A549 (cell line): Measurements from ENCODE around the gene NSL1.

Experiments used
- ELK1 ChIP-seq: fragments of 150-350 bp; IDR thresholded peaks from 2 replicates; pipeline ENCODE4 v1.6.1; 2014; ENCODE audit warnings: low read depth, mild to moderate bottlenecking, low read length
- EP300 ChIP-seq, 2 experiments: fragments of >200 bp; sonication (Bioruptor Twin); formaldehyde crosslinking; IDR thresholded peaks; 2 replicates in 1 of 2; 3 replicates in 1 of 2; pipeline ENCODE4 v1.6.1; 2016 to 2017
- ESRRA ChIP-seq: fragments of 150-350 bp; IDR thresholded peaks from 2 replicates; pipeline ENCODE4 v1.6.1; 2014; ENCODE audit warnings: mild to moderate bottlenecking, low read length, borderline replicate concordance
- PHF8 ChIP-seq: fragments of 200-600 bp; sonication (generic); IDR thresholded peaks from 2 replicates; pipeline ENCODE4 v1.6.1; 2016; ENCODE audit warnings: low read depth, mild to moderate bottlenecking, antibody characterized with exemption, moderate library complexity, borderline replicate concordance
- POLR2A ChIP-seq: IDR thresholded peaks from 2 replicates; pipeline ENCODE4 v1.6.1; 2012; ENCODE audit warnings: mild to moderate bottlenecking, low read length
- RAD21 ChIP-seq, 2 experiments: fragments of >200 bp in 1 of 2; sonication (Bioruptor Twin) in 1 of 2; formaldehyde crosslinking in 1 of 2; IDR thresholded peaks in 1 of 2; conservative IDR thresholded peaks in 1 of 2; 2 replicates in 1 of 2; 3 replicates in 1 of 2; pipeline ENCODE4 v1.6.1; 2012 to 2018; ENCODE audit warnings: inconsistent platforms in 1 of 2

GRCh38 chr1:212678456-212679410 lies 112.8 kb downstream of the NSL1 start:
- TF ChIP-seq PHF8 (no peak), ELK1 (no peak), EP300 (IDR thresholded peaks at IDR 0.05) (no peak), ESRRA (no peak), RAD21 (conservative IDR thresholded peaks at IDR 0.05 in 1 of 2, IDR thresholded peaks at IDR 0.05 in 1 of 2) (no peak), POLR2A (no peak)
